ENCODE results near the gene ME3. TPM values are rescaled to one million over a fixed set of nuclear protein-coding genes. Genes with fewer than 3 reads are reported as not detected.

ME3 gene
- total and polyA plus RNA-seq, 2 donors (not counting 1 experiment from before 2014, with no cell fraction given), result 1.3 TPM; not detected in 1

DNA sequence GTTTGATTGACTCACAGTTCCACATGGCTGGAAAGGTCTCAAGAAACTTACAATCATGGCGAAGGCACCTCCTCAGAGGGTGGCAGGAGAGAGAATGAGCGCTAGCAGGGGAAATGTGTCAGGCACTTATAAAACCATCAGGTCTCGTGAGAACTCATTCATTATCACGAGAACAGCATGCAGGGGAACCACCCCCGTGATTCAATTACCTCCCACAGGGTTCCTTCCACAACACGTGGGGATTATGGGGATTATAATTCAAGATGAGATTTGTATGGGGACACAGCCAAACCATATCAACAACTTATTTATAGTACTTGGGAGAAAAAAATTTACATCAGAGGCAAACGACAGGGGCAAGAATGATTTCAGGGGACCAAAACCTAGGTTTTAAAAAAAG lies 3.0 kb downstream of the ME3 start:
- TF ChIP-seq EZH2 (IDR thresholded peaks at IDR 0.05; ENCODE audit: borderline replicate concordance, insufficient read depth, low read depth, low read length, poor library complexity, severe bottlenecking), result no peak
- TF ChIP-seq, protein P1, sequence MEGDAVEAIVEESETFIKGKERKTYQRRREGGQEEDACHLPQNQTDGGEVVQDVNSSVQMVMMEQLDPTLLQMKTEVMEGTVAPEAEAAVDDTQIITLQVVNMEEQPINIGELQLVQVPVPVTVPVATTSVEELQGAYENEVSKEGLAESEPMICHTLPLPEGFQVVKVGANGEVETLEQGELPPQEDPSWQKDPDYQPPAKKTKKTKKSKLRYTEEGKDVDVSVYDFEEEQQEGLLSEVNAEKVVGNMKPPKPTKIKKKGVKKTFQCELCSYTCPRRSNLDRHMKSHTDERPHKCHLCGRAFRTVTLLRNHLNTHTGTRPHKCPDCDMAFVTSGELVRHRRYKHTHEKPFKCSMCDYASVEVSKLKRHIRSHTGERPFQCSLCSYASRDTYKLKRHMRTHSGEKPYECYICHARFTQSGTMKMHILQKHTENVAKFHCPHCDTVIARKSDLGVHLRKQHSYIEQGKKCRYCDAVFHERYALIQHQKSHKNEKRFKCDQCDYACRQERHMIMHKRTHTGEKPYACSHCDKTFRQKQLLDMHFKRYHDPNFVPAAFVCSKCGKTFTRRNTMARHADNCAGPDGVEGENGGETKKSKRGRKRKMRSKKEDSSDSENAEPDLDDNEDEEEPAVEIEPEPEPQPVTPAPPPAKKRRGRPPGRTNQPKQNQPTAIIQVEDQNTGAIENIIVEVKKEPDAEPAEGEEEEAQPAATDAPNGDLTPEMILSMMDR (IDR thresholded peaks at IDR 0.05), result no peak
- DNase-seq (no peak), ATAC-seq (ENCODE audit: low read depth) (no peak)
- Histone ChIP-seq H3K79me2 (ENCODE audit: control insufficient read depth, insufficient read depth, low read length) (no peaks in the 10 kb centered on the region), H3K9me3 (ENCODE audit: control extremely low read depth in 1 of 3, control insufficient read depth in 2 of 3, insufficient read depth in 1 of 3, low read length in 2 of 3) (no peaks in the 10 kb centered on the region), H3K4me2 (replicated peaks; ENCODE audit: low read depth, low read length, poor library complexity, severe bottlenecking) (no peak overlapping the region), H3K27ac (ENCODE audit: low read length in 2 of 2) (no peak overlapping the region), H3K4me3 (ENCODE audit: control extremely low read depth in 1 of 5, extremely low read depth in 1 of 5, insufficient read depth in 1 of 5, low read depth in 2 of 5, low read length in 4 of 5) (no peak overlapping the region), H2AFZ (ENCODE audit: insufficient read depth, low read depth, low read length, poor library complexity, severe bottlenecking) (no peak overlapping the region), H3K36me3 (replicated peaks in 1 of 2; ENCODE audit: control extremely low read depth in 1 of 2, control insufficient read depth in 1 of 2, extremely low read depth in 1 of 2, insufficient read depth in 2 of 2, low read length in 1 of 2) (no peaks in the 10 kb centered on the region), H3K9ac (ENCODE audit: low read length) (no peak overlapping the region), H3K4me1 (ENCODE audit: control insufficient read depth in 2 of 2, insufficient read depth in 2 of 2, low read length in 2 of 2) (peaks cover 6 to 9% of the 10 kb centered on the region in 2 donors), H4K20me1 (ENCODE audit: control insufficient read depth, insufficient read depth, low read length, poor library complexity, severe bottlenecking) (no peaks in the 10 kb centered on the region), H3K27me3 (replicated peaks in 1 of 4; ENCODE audit: control extremely low read depth in 1 of 4, control insufficient read depth in 3 of 4, insufficient read depth in 4 of 4, low read length in 3 of 4) (peaks cover 0 to 21% (median 10%) of the 10 kb centered on the region in 4 experiments)
- Mint-ChIP-seq H3K27ac (no peak overlapping the region), H3K4me3 (no peak overlapping the region), H3K4me1 (peaks cover 11% of the 10 kb centered on the region), H3K9me3 (ENCODE audit: insufficient read depth) (no peaks in the 10 kb centered on the region), H3K27me3 (peaks cover 60% of the 10 kb centered on the region)
- intact Hi-C loops (cut with micrococcal nuclease), result no loop called here
- ChIA-PET POLR2A (no interaction called here), CTCF (no interaction called here)
- WGBS (ENCODE audit: insufficient coverage), result no CpG with 5 or more reads among the region's 7 CpGs

DNA sequence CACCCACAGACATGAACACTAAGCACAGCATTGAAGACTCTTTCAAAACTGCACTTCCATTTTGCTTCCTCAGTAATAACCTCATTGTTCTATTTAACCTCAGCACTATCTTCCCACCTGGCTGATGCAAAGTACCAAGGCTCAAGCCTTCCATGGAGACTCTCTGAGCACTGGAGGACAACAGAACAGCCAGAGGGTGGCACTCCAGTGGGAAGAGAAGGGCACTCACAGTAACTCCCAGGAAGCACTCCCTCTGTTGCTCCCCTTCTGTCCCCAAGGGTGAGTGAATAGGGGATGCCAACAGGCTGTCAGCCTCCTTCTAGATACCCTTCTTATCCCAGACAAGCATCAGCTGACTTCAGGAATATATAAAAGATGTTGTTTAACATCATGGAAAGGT lies 3.5 kb downstream of the ME3 start:
- Mint-ChIP-seq H3K9me3 (ENCODE audit: insufficient read depth) (no peaks in the 10 kb centered on the region), H3K4me3 (no peak overlapping the region), H3K4me1 (peaks cover 11% of the 10 kb centered on the region), H3K27ac (no peak overlapping the region), H3K27me3 (peaks cover 56% of the 10 kb centered on the region)
- H3K9me3 ChIP-seq (ENCODE audit: control extremely low read depth in 1 of 3, control insufficient read depth in 2 of 3, insufficient read depth in 1 of 3, low read length in 2 of 3), result no peaks in the 10 kb centered on the region
- peaks cover 6 to 9% of the 10 kb centered on the region in 2 donors for H3K4me1 ChIP-seq (ENCODE audit: control insufficient read depth in 2 of 2, insufficient read depth in 2 of 2, low read length in 2 of 2)
- no peak overlapping the region for H3K4me2 ChIP-seq (replicated peaks; ENCODE audit: low read depth, low read length, poor library complexity, severe bottlenecking)
- H3K27ac ChIP-seq (ENCODE audit: low read length in 2 of 2), result no peak overlapping the region
- H2AFZ ChIP-seq (ENCODE audit: insufficient read depth, low read depth, low read length, poor library complexity, severe bottlenecking), result no peak overlapping the region
- ATAC-seq (ENCODE audit: low read depth), result no peak
- no peak for DNase-seq
- H3K4me3 ChIP-seq (ENCODE audit: control extremely low read depth in 1 of 5, extremely low read depth in 1 of 5, insufficient read depth in 1 of 5, low read depth in 2 of 5, low read length in 4 of 5), result no peak overlapping the region
- CTCF ChIA-PET, result no interaction called here
- TF ChIP-seq, protein P1 (IDR thresholded peaks at IDR 0.05), result no peak
- TF ChIP-seq EZH2 (IDR thresholded peaks at IDR 0.05; ENCODE audit: borderline replicate concordance, insufficient read depth, low read depth, low read length, poor library complexity, severe bottlenecking), result no peak
- H3K36me3 ChIP-seq (replicated peaks in 1 of 2; ENCODE audit: control extremely low read depth in 1 of 2, control insufficient read depth in 1 of 2, extremely low read depth in 1 of 2, insufficient read depth in 2 of 2, low read length in 1 of 2), result no peaks in the 10 kb centered on the region
- POLR2A ChIA-PET, result no interaction called here
- intact Hi-C loops (cut with micrococcal nuclease), result no loop called here
- peaks cover 0 to 21% (median 10%) of the 10 kb centered on the region in 4 experiments for H3K27me3 ChIP-seq (replicated peaks in 1 of 4; ENCODE audit: control extremely low read depth in 1 of 4, control insufficient read depth in 3 of 4, insufficient read depth in 4 of 4, low read length in 3 of 4)
- no peaks in the 10 kb centered on the region for H4K20me1 ChIP-seq (ENCODE audit: control insufficient read depth, insufficient read depth, low read length, poor library complexity, severe bottlenecking)
- no peak overlapping the region for H3K9ac ChIP-seq (ENCODE audit: low read length)
- no peaks in the 10 kb centered on the region for H3K79me2 ChIP-seq (ENCODE audit: control insufficient read depth, insufficient read depth, low read length)
